SK-N-MC (cell line): ENCODE measurements around the gene DLG5.

Experiments used
- EZH2 ChIP-seq: fragments of 200-600 bp; sonication (generic); IDR thresholded peaks from one replicate; pipeline ENCODE4 v1.6.1; 2017; ENCODE audit warnings: antibody characterized with exemption
- FOXP2 ChIP-seq: optimal IDR thresholded peaks from 2 replicates; pipeline ENCODE3; 2011; ENCODE audit warnings: mild to moderate bottlenecking, moderate library complexity; ENCODE audit not compliant: insufficient read depth; ENCODE audit errors: extremely low read length, control extremely low read depth
- POLR2AphosphoS5 ChIP-seq: IDR thresholded peaks from 2 replicates; pipeline ENCODE4 v1.6.1; 2012; ENCODE audit warnings: mild to moderate bottlenecking, low read depth, low read length, borderline replicate concordance

DNA sequence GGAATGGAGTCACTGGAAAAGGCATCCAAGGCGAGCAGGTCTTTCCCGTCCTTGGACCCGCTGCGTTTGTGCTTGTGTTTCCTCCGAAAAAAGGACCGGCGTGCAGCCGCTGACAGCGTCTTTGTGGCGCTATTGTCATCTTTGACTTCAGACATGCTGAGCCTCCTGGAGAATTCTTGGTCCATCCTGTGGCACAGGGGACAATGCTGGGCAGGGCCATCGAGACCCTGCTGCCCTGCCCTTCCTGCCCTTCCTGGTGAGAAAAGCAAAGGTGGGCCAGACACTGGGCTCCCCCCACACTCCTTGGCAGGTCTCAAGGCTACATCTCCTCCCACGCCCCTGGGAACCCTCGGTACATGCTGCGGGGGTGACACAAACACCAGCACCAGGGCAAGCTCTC, 120.9 kb downstream of the DLG5 start:
- TF ChIP-seq EZH2 = no peak
- no peak for TF ChIP-seq POLR2AphosphoS5
- no peak for TF ChIP-seq FOXP2
